H1 (cell line): ENCODE results near the gene LIF. TPM values are rescaled to one million over a fixed set of nuclear protein-coding genes. Genes with fewer than 3 reads are reported as not detected.

Source experiments
- CTCF ChIA-PET: fragments of 300-600 bp; sonication (Branson Sonifier 250); formaldehyde crosslinking; loops from one replicate; lab custom pipeline; 2021; ENCODE audit not compliant: partially characterized antibody; lab: Charles Lee
- POLR2A ChIA-PET: fragments of 300-600 bp; sonication (Branson Sonifier 250); formaldehyde crosslinking; loops from one replicate; lab custom pipeline; 2021; ENCODE audit warnings: inconsistent platforms; ENCODE audit not compliant: partially characterized antibody; lab: Charles Lee
- DNase-seq, 2 experiments: peaks; one replicate each; pipeline versions ENCODE4 v3.0.0 to v3.0.0-alpha.2; 2010 to 2022; ENCODE audit warnings: low spot score in 2 of 2, low read depth in 1 of 2, mixed read lengths in 1 of 2
- FAIRE-seq: peaks from 2 replicates; lab custom pipeline; 2011; peaks lifted over from hg19 to GRCh38; lab: Jason Lieb, UNC
- H2AFZ ChIP-seq: 2 replicates; pipeline ENCODE4 v1.8.1; 2012; ENCODE audit warnings: low read length, inconsistent platforms
- H2AK5ac ChIP-seq: 2 replicates; pipeline ENCODE4 v1.6.1; 2013; ENCODE audit warnings: low read depth, low read length
- H2BK120ac ChIP-seq: replicated peaks from 2 replicates; pipeline ENCODE3; 2013; ENCODE audit warnings: low read depth, low read length, inconsistent platforms
- H2BK12ac ChIP-seq: 2 replicates; pipeline ENCODE4 v1.6.1; 2013; ENCODE audit warnings: low read depth, low read length
- H2BK15ac ChIP-seq: 2 replicates; pipeline ENCODE4 v1.6.1; 2013; ENCODE audit warnings: low read length
- H2BK20ac ChIP-seq: 2 replicates; pipeline ENCODE4 v1.6.1; 2013; ENCODE audit warnings: low read length
- H2BK5ac ChIP-seq: 2 replicates; pipeline ENCODE4 v1.6.1; 2013; ENCODE audit warnings: low read depth, low read length
- H3K14ac ChIP-seq: 2 replicates; pipeline ENCODE4 v1.6.1; 2013; ENCODE audit warnings: inconsistent platforms; ENCODE audit not compliant: insufficient read length
- H3K18ac ChIP-seq: 2 replicates; pipeline ENCODE4 v1.6.1; 2013; ENCODE audit warnings: low read length; ENCODE audit errors: extremely low read depth
- H3K23ac ChIP-seq: 2 replicates; pipeline ENCODE4 v1.6.1; 2013; ENCODE audit warnings: inconsistent platforms; ENCODE audit not compliant: insufficient read length
- H3K23me2 ChIP-seq: 2 replicates; pipeline ENCODE4 v1.6.1; 2013; ENCODE audit warnings: low read depth, low read length
- H3K27ac ChIP-seq: 2 replicates; pipeline ENCODE4 v1.6.1; 2011; ENCODE audit warnings: low read depth, low read length, inconsistent platforms
- H3K27me3 ChIP-seq, 4 experiments: replicated peaks in 1 of 4; 1 replicate in 1 of 4; 2 replicates in 3 of 4; pipeline versions ENCODE4 v1.6.1 to v1.8.1; 2011 to 2013; ENCODE audit warnings: low read length in 3 of 4, mild to moderate bottlenecking in 3 of 4, inconsistent platforms in 2 of 4, mixed read lengths in 2 of 4, moderate library complexity in 1 of 4; ENCODE audit not compliant: control insufficient read depth in 3 of 4, insufficient read depth in 3 of 4; ENCODE audit errors: extremely low read depth in 1 of 4
- H3K36me3 ChIP-seq, 4 experiments: 2 replicates each; pipeline versions ENCODE4 v1.6.1 to v1.8.1; 2011 to 2013; ENCODE audit warnings: mild to moderate bottlenecking in 4 of 4, low read length in 3 of 4, moderate library complexity in 2 of 4, control low read depth in 1 of 4, inconsistent platforms in 1 of 4; ENCODE audit not compliant: insufficient read depth in 4 of 4, control insufficient read depth in 2 of 4
- H3K4ac ChIP-seq: replicated peaks from 2 replicates; pipeline ENCODE3; 2013; ENCODE audit warnings: low read length, low read depth, mixed read lengths, inconsistent platforms; ENCODE audit not compliant: insufficient read length
- H3K4me1 ChIP-seq, 4 experiments: replicated peaks in 1 of 4; 1 replicate in 1 of 4; 2 replicates in 3 of 4; pipeline versions ENCODE4 v1.6.1 to v1.8.1; 2011 to 2013; ENCODE audit warnings: low read length in 3 of 4, inconsistent platforms in 2 of 4, mixed read lengths in 1 of 4; ENCODE audit not compliant: insufficient read depth in 4 of 4, control insufficient read depth in 3 of 4
- H3K4me2 ChIP-seq, 2 experiments: 2 replicates each; pipeline versions ENCODE4 v1.6.1 to v1.8.1; 2011 to 2013; ENCODE audit warnings: low read depth in 2 of 2, low read length in 2 of 2, control low read depth in 1 of 2, inconsistent platforms in 1 of 2, mild to moderate bottlenecking in 1 of 2; ENCODE audit not compliant: insufficient read depth in 1 of 2
- H3K4me3 ChIP-seq, 4 experiments: fragments of 200-600, 300-600 bp in 1 of 4; sonication (generic), shearing (Covaris generic), sonication (Bioruptor Twin) in 1 of 4; 2 replicates each; pipeline versions ENCODE4 v1.5.1 to v1.8.1; 2011 to 2016; ENCODE audit warnings: low read length in 4 of 4, low read depth in 3 of 4, control low read depth in 2 of 4, inconsistent platforms in 2 of 4, mild to moderate bottlenecking in 2 of 4, mixed read lengths in 1 of 4, moderate library complexity in 1 of 4; ENCODE audit not compliant: insufficient read depth in 2 of 4; ENCODE audit errors: extremely low read depth in 1 of 4
- H3K56ac ChIP-seq: replicated peaks from 2 replicates; pipeline ENCODE3; 2013; ENCODE audit warnings: low read depth, mild to moderate bottlenecking, mixed read lengths, low read length, inconsistent platforms; ENCODE audit not compliant: insufficient read length
- H3K79me1 ChIP-seq: 2 replicates; pipeline ENCODE4 v1.6.1; 2013; ENCODE audit warnings: low read depth, low read length, control low read depth
- H3K79me2 ChIP-seq, 2 experiments: 2 replicates each; pipeline versions ENCODE4 v1.6.1 to v1.8.1; 2012 to 2013; ENCODE audit warnings: low read length in 2 of 2, mild to moderate bottlenecking in 2 of 2, inconsistent platforms in 1 of 2; ENCODE audit not compliant: insufficient read depth in 2 of 2, control insufficient read depth in 1 of 2
- H3K9ac ChIP-seq, 4 experiments: replicated peaks in 1 of 4; 1 replicate in 1 of 4; 2 replicates in 3 of 4; pipeline versions ENCODE4 v1.6.1 to v1.8.1; 2011 to 2013; ENCODE audit warnings: low read depth in 3 of 4, low read length in 3 of 4, control low read depth in 2 of 4, mild to moderate bottlenecking in 2 of 4, moderate library complexity in 2 of 4, inconsistent platforms in 1 of 4; ENCODE audit errors: extremely low read depth in 1 of 4
- H3K9me3 ChIP-seq, 2 experiments: 2 replicates each; pipeline versions ENCODE4 v1.6.1 to v1.8.1; 2012 to 2013; ENCODE audit warnings: mild to moderate bottlenecking in 2 of 2, moderate library complexity in 2 of 2, control low read depth in 1 of 2, inconsistent platforms in 1 of 2, low read depth in 1 of 2, low read length in 1 of 2, mixed read lengths in 1 of 2; ENCODE audit not compliant: insufficient read depth in 2 of 2
- H4K20me1 ChIP-seq, 2 experiments: replicated peaks in 1 of 2; 2 replicates each; pipeline versions ENCODE3 to v1.8.1; 2011 to 2013; ENCODE audit warnings: inconsistent platforms in 2 of 2, low read length in 2 of 2, mild to moderate bottlenecking in 1 of 2; ENCODE audit not compliant: insufficient read depth in 2 of 2, control insufficient read depth in 1 of 2
- H4K5ac ChIP-seq: 2 replicates; pipeline ENCODE4 v1.6.1; 2013; ENCODE audit warnings: low read length, low read depth, mixed read lengths, inconsistent platforms; ENCODE audit not compliant: insufficient read length
- H4K8ac ChIP-seq: 2 replicates; pipeline ENCODE4 v1.8.0; 2013; ENCODE audit warnings: mild to moderate bottlenecking, moderate library complexity, low read length, inconsistent platforms; ENCODE audit not compliant: insufficient read depth; ENCODE audit errors: extremely low read depth
- H4K91ac ChIP-seq: replicated peaks from 2 replicates; pipeline ENCODE3; 2013; ENCODE audit warnings: low read length, mixed read lengths, inconsistent platforms; ENCODE audit not compliant: insufficient read length
- ASH2L ChIP-seq: fragments of 200-600, 300-600 bp; sonication (generic); IDR thresholded peaks from one replicate; pipeline ENCODE4 v1.7.1; 2017; ENCODE audit warnings: low read length
- CHD1 ChIP-seq: IDR thresholded peaks from 2 replicates; pipeline ENCODE4 v1.6.1; 2012; ENCODE audit warnings: low read depth, low read length, improper control_type of control experiment
- CTBP2 ChIP-seq: IDR thresholded peaks from 2 replicates; pipeline ENCODE4 v1.7.0; 2011; ENCODE audit warnings: borderline replicate concordance, mild to moderate bottlenecking, moderate library complexity, mixed read lengths, low read length; ENCODE audit not compliant: insufficient read depth, insufficient read length
- E2F6 ChIP-seq: IDR thresholded peaks from 2 replicates; pipeline ENCODE4 v1.6.1; 2012; ENCODE audit warnings: inconsistent platforms
- KDM1A ChIP-seq: fragments of 200-600, 300-600 bp; sonication (generic); IDR thresholded peaks from 2 replicates; pipeline ENCODE4 v1.7.1; 2016; ENCODE audit warnings: mild to moderate bottlenecking, low read length, borderline replicate concordance
- KDM5A ChIP-seq: fragments of 200-600 bp; IDR thresholded peaks from 2 replicates; pipeline ENCODE4 v1.7.1; 2012; ENCODE audit warnings: mild to moderate bottlenecking, low read length, inconsistent platforms, mixed read lengths
- RBBP5 ChIP-seq: IDR thresholded peaks from 2 replicates; pipeline ENCODE4 v1.7.1; 2012; ENCODE audit warnings: low read depth, mild to moderate bottlenecking, inconsistent platforms, low read length, moderate library complexity, borderline replicate concordance
- RXRA ChIP-seq: IDR thresholded peaks from 2 replicates; pipeline ENCODE4 v1.6.1; 2011; ENCODE audit warnings: low read depth, mild to moderate bottlenecking, low read length, moderate library complexity; ENCODE audit not compliant: insufficient read depth
- WGBS, 2 experiments: shearing (Covaris generic) in 1 of 2; methylation state at CpG; one replicate each; pipeline versions ENCODE4 v1.1.6 to v1.1.7; 2013 to 2015; ENCODE audit warnings: low lambda C conversion rate in 2 of 2, mixed read lengths in 2 of 2, inconsistent platforms in 1 of 2, low coverage in 1 of 2, missing lambda C conversion rate in 1 of 2; ENCODE audit not compliant: insufficient replicate concordance in 2 of 2, insufficient coverage in 1 of 2, insufficient read length in 1 of 2; ENCODE audit errors: extremely low coverage in 1 of 2, missing lambda C conversion rate in 1 of 2; 5-methylcytosine and 5-hydroxymethylcytosine counted together
- polyA plus RNA-seq, 7 experiments: library from polyadenylated mRNA; depleted of rRNA in 3 of 7; stranded (reverse) in 5 of 7; unstranded in 2 of 7; fragments of >200 nt in 5 of 7; fragments of 200-250 nt in 2 of 7; gene quantifications; 1 replicate in 5 of 7; 2 replicates in 1 of 7; 4 replicates in 1 of 7; pipeline versions ENCODE4 v1.2.1 to v1.2.3, GENCODE V29; 2011 to 2013; ENCODE audit warnings: missing spikeins in 2 of 7, mixed read lengths in 2 of 7
- total RNA-seq: library from RNA; stranded (reverse); fragmentation: NEBNext Ultra II Directional; extraction: Animal tissue kit (Norgen Biotek cat#: 25700); gene quantifications from 2 replicates; pipeline ENCODE4 v1.2.1, GENCODE V29; 2021

Gene LIF
- total and polyA plus RNA-seq, 2 of the 8 experiments (the other 6 are each of a cell fraction or from before 2014, with no cell fraction given) = 3.3 to 3.5 TPM

DNA sequence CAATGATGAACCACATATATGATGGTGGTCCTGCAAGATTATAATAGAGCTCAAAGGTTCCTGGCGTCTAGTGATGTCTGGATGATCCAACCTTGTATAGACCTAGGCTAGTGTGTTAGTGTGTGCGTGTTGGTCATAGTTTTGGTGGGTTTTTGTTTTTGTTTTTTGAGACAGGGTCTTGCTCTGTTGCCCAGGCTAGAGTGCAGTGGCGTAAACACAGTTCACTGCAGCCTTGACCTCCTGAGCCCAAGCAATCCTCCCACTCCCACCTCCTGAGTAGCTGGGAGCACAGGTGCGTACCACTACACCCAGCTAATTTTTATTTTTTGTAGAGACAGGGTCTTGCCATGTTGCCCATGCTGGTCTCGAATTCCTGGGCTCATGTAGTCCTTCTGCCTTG lies 33.4 kb upstream of the LIF start:
- Histone ChIP-seq H4K91ac (no peak overlapping the region), H3K4ac (no peak overlapping the region), H2BK15ac (no peak overlapping the region), H4K20me1 (no peaks in the 10 kb centered on the region), H3K4me2 (no peak overlapping the region), H3K56ac (no peak overlapping the region), H3K27ac (no peak overlapping the region), H3K79me1 (no peaks in the 10 kb centered on the region), H3K9ac (no peak overlapping the region), H2AK5ac (no peak overlapping the region), H4K8ac (no peak overlapping the region), H2BK12ac (no peak overlapping the region), H2BK120ac (no peak overlapping the region), H3K23ac (no peak overlapping the region), H3K14ac (no peak overlapping the region), H3K23me2 (no peaks in the 10 kb centered on the region; the same call in 1 of the 2 replicates), H3K79me2 (no peaks in the 10 kb centered on the region), H4K5ac (no peak overlapping the region), H3K4me3 (no peak overlapping the region), H3K9me3 (no peaks in the 10 kb centered on the region), H2BK5ac (no peak overlapping the region), H2AFZ (no peak overlapping the region), H3K4me1 (peaks cover 0 to 10% (median 3%) of the 10 kb centered on the region in 4 experiments; a peak in 3 of 7 replicates), H2BK20ac (no peak overlapping the region), H3K36me3 (no peaks in the 10 kb centered on the region), H3K27me3 (no peaks in the 10 kb centered on the region), H3K18ac (no peak overlapping the region)
- FAIRE-seq = no peak
- DNase-seq = no peak
- CTCF ChIA-PET = interaction anchor here (0.5 to 5.3 kb wide), 8 partner anchors 8 to 703 kb away, joined by 3 to 35 read pairs (median 4); partner anchors contain the start of genes CASTOR1 and TBC1D10A
- TF ChIP-seq RBBP5 = no peak
- TF ChIP-seq KDM1A = no peak
- TF ChIP-seq RXRA = no peak
- no peak for TF ChIP-seq CHD1
- no peak for TF ChIP-seq CTBP2
- TF ChIP-seq E2F6 = no peak
- no peak for TF ChIP-seq KDM5A
- no peak for TF ChIP-seq ASH2L
- POLR2A ChIA-PET = interaction anchor here (1.4 to 1.7 kb wide), 2 partner anchors 8 to 17 kb away, joined by 3 read pairs; no protein-coding TSS in a partner anchor
- WGBS, 2 experiments = 91% methylated on average over 5 of the region's 5 CpGs; no CpG with 5 or more reads in 1 of the 2 experiments
